GM23338 (cell line): ENCODE measurements around the gene MAPKAPK3. TPM values are rescaled to one million over a fixed set of nuclear protein-coding genes. Genes with fewer than 3 reads are reported as not detected.

Experiments
- ATAC-seq: fragments of 200-7000 bp; cut with Tn5 transposase; 3 replicates; pipeline ENCODE4 v1.9.1; 2020
- DNase-seq: peaks from one replicate; pipeline ENCODE4 v3.0.0-alpha.2; 2015; ENCODE audit warnings: low spot score
- H2AFZ ChIP-seq: fragments of 200-600 bp; sonication (generic); 2 replicates; pipeline ENCODE4 v1.8.0; 2016; ENCODE audit warnings: antibody characterized with exemption, mild to moderate bottlenecking, moderate library complexity
- H3F3A ChIP-seq: fragments of 200-600 bp; sonication (generic); replicated peaks from 2 replicates; pipeline ENCODE4 v1.8.0; 2017; ENCODE audit warnings: antibody characterized with exemption, mixed run types, low read depth
- H3K27ac ChIP-seq: fragments of 200-600 bp; sonication (generic); 2 replicates; pipeline ENCODE4 v1.6.1; 2016; ENCODE audit warnings: low read depth
- H3K27me3 ChIP-seq: fragments of 200-600 bp; sonication (generic); 2 replicates; pipeline ENCODE4 v1.8.0; 2016; ENCODE audit warnings: mild to moderate bottlenecking, mixed run types, moderate library complexity; ENCODE audit not compliant: insufficient read depth
- H3K36me3 ChIP-seq: fragments of 200-600 bp; sonication (generic); 2 replicates; pipeline ENCODE4 v1.8.0; 2016; ENCODE audit warnings: mild to moderate bottlenecking; ENCODE audit not compliant: insufficient read depth
- H3K4me1 ChIP-seq: fragments of 200-600 bp; sonication (generic); 2 replicates; pipeline ENCODE4 v1.8.0; 2016; ENCODE audit warnings: mild to moderate bottlenecking, moderate library complexity; ENCODE audit not compliant: insufficient read depth
- H3K4me2 ChIP-seq: fragments of 200-600 bp; sonication (generic); 2 replicates; pipeline ENCODE4 v1.7.1; 2017; ENCODE audit warnings: mixed run types
- H3K4me3 ChIP-seq: fragments of 200-600 bp; sonication (generic); 2 replicates; pipeline ENCODE4 v1.6.1; 2016; ENCODE audit warnings: mixed run types
- H3K79me2 ChIP-seq: fragments of 200-600 bp; sonication (generic); replicated peaks from 2 replicates; pipeline ENCODE4 v1.8.0; 2017; ENCODE audit warnings: mild to moderate bottlenecking; ENCODE audit not compliant: insufficient read depth
- H3K9me2 ChIP-seq: fragments of 200-600 bp; sonication (generic); 2 replicates; pipeline ENCODE4 v1.8.0; 2017; ENCODE audit not compliant: insufficient read depth
- H4K20me1 ChIP-seq: fragments of 200-600 bp; sonication (generic); replicated peaks from 2 replicates; pipeline ENCODE4 v1.8.0; 2017; ENCODE audit warnings: mild to moderate bottlenecking; ENCODE audit not compliant: insufficient read depth
- H3K27ac Mint-ChIP-seq: 2 replicates; pipeline ENCODE4 v1.8.0; 2020; ENCODE audit warnings: inconsistent platforms, mild to moderate bottlenecking, moderate library complexity, mixed read lengths
- H3K27me3 Mint-ChIP-seq: 3 replicates; pipeline ENCODE4 v1.8.0; 2022; ENCODE audit warnings: low read depth, mild to moderate bottlenecking, moderate library complexity, mixed read lengths, inconsistent platforms; ENCODE audit not compliant: insufficient read depth, poor library complexity
- H3K36me3 Mint-ChIP-seq: 3 replicates; pipeline ENCODE4 v1.8.0; 2021; ENCODE audit warnings: low read depth, mild to moderate bottlenecking, inconsistent platforms, moderate library complexity, mixed read lengths
- H3K4me1 Mint-ChIP-seq: 3 replicates; pipeline ENCODE4 v1.8.0; 2020; ENCODE audit warnings: mild to moderate bottlenecking, inconsistent platforms, mixed read lengths
- H3K4me3 Mint-ChIP-seq: 3 replicates; pipeline ENCODE4 v1.8.0; 2021; ENCODE audit warnings: moderate library complexity, mild to moderate bottlenecking, inconsistent platforms, mixed read lengths
- H3K9me3 Mint-ChIP-seq: 3 replicates; pipeline ENCODE4 v1.8.0; 2020; ENCODE audit warnings: moderate library complexity, mild to moderate bottlenecking, inconsistent platforms, mixed read lengths
- CREB1 ChIP-seq: fragments of 250-450 bp; sonication (Bioruptor Pico); IDR thresholded peaks from 2 replicates; pipeline ENCODE4 v1.5.0; 2020; ENCODE audit warnings: low read depth, mild to moderate bottlenecking, moderate library complexity
- NANOG ChIP-seq: IDR thresholded peaks from 2 replicates; pipeline ENCODE4 v1.6.1; 2016; ENCODE audit warnings: antibody characterized with exemption, borderline replicate concordance
- POLR2AphosphoS5 ChIP-seq: IDR thresholded peaks from 2 replicates; pipeline ENCODE4 v1.6.1; 2016; ENCODE audit warnings: antibody characterized with exemption, low read depth
- polyA plus RNA-seq: library from polyadenylated mRNA; unstranded; fragments of >200 nt; fragmentation: Nextera tagmentation; extraction: Ambion mirVana; gene quantifications from 2 replicates; pipeline ENCODE4 v1.2.1, GENCODE V29; 2016
- total RNA-seq: library from RNA; depleted of rRNA; stranded (reverse); fragments of >200 nt; shearing (Covaris generic); gene quantifications from 2 replicates; pipeline ENCODE4 v1.2.3, GENCODE V29; 2014
- TF ChIP-seq, protein P1 (sequence below), 2 experiments: fragments of 200-600 bp in 1 of 2; sonication (generic) in 1 of 2; conservative IDR thresholded peaks; 2 replicates each; pipeline versions ENCODE4 v1.5.1 to v1.6.1; 2016 to 2017; ENCODE audit warnings: antibody characterized with exemption in 2 of 2, low read depth in 2 of 2, mild to moderate bottlenecking in 2 of 2, moderate library complexity in 1 of 2

MAPKAPK3 gene
- total and polyA plus RNA-seq, 2 experiments from 2014 or later = 16.5 to 51.1 TPM

DNA sequence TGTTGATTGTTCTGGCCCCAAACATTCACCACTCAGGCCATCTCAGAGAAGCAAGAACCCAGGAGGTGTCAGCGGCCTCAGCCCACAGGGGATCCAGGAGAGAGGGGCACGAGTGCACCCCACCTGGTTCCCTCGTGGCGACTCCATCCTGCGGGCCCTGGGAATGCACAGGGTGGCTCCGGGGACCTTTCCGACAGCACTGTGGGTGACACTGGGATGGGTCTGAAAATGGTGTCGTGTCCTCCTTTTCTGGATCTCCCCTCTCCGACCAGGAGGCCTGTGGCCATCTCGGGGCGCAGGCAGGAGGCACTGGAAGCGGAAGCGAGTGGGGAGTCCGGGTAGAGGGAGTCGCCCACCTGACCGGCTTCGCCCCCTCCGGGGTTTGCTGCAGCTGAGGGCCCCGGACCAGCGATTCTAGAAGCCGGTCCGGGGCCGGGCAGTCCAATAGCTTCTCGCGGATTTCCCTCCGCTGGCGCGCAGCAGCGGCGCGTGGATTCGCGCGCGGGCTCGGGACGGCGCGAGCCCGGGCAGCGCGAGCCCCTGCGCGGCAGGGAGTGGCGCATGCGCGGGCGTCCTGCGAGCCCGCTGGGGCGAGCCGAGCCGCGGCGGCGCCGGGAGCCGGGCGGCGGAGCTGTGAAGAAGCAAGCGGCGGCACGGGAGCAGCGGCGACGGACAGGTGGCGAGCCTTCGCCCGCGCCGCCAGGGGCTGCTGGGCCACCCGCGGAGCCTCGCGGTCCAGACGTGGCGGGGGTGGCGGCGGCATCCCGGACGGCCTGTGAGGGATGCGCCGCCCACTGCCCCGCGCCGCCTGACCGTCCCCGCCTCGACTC lies 57.6 kb downstream of the MAPKAPK3 start, which contains the start of gene DOCK3:
Gene DOCK3 (plus strand): TSS at position 579 of the 830 bp plus-strand sequence. CDS start 337 bp downstream, outside the sequence.
- H3K4me3 ChIP-seq = peak within 1 kb of the TSS; percentile 64
- TF ChIP-seq NANOG = no peak
- TF ChIP-seq, protein P1, sequence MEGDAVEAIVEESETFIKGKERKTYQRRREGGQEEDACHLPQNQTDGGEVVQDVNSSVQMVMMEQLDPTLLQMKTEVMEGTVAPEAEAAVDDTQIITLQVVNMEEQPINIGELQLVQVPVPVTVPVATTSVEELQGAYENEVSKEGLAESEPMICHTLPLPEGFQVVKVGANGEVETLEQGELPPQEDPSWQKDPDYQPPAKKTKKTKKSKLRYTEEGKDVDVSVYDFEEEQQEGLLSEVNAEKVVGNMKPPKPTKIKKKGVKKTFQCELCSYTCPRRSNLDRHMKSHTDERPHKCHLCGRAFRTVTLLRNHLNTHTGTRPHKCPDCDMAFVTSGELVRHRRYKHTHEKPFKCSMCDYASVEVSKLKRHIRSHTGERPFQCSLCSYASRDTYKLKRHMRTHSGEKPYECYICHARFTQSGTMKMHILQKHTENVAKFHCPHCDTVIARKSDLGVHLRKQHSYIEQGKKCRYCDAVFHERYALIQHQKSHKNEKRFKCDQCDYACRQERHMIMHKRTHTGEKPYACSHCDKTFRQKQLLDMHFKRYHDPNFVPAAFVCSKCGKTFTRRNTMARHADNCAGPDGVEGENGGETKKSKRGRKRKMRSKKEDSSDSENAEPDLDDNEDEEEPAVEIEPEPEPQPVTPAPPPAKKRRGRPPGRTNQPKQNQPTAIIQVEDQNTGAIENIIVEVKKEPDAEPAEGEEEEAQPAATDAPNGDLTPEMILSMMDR (conservative IDR thresholded peaks at IDR 0.05; ENCODE audit: low read depth in 2 of 2) = 0 out of 4 replicates have a peak, but pooled peaks of 1 of the 2 experiments have one; percentile 0
- TF ChIP-seq POLR2AphosphoS5 = peak; percentile 32
- H3K27me3 Mint-ChIP-seq = peaks cover 24% of the 10 kb centered on the region
- peaks cover 33% of the 10 kb centered on the region for H3K79me2 ChIP-seq
- H3K27ac ChIP-seq = no peak within 1 kb of the TSS
- DNase-seq (peak; percentile 83), ATAC-seq (peak; percentile 59)
- H3K36me3 Mint-ChIP-seq = peaks cover 4% of the 10 kb centered on the region; the same call in 1 of the 3 replicates
- H3K4me3 Mint-ChIP-seq = peak within 1 kb of the TSS; percentile 75
- peaks cover 16% of the 10 kb centered on the region for H3K4me1 Mint-ChIP-seq
- H3K27me3 ChIP-seq = peaks cover 25% of the 10 kb centered on the region
- no peaks in the 10 kb centered on the region; the same call in 1 of the 2 replicates for H4K20me1 ChIP-seq
- H2AFZ ChIP-seq = peak within 1 kb of the TSS; percentile 93
- H3K36me3 ChIP-seq = no peaks in the 10 kb centered on the region
- H3F3A ChIP-seq = no peaks in the 10 kb centered on the region; the same call in 1 of the 2 replicates
- peak within 1 kb of the TSS; percentile 87 for H3K4me2 ChIP-seq
- H3K9me2 ChIP-seq = no peaks in the 10 kb centered on the region
- H3K27ac Mint-ChIP-seq = no peak within 1 kb of the TSS
- peaks cover 21% of the 10 kb centered on the region for H3K4me1 ChIP-seq
- no peaks in the 10 kb centered on the region; the same call in 2 of the 3 replicates for H3K9me3 Mint-ChIP-seq

DNA sequence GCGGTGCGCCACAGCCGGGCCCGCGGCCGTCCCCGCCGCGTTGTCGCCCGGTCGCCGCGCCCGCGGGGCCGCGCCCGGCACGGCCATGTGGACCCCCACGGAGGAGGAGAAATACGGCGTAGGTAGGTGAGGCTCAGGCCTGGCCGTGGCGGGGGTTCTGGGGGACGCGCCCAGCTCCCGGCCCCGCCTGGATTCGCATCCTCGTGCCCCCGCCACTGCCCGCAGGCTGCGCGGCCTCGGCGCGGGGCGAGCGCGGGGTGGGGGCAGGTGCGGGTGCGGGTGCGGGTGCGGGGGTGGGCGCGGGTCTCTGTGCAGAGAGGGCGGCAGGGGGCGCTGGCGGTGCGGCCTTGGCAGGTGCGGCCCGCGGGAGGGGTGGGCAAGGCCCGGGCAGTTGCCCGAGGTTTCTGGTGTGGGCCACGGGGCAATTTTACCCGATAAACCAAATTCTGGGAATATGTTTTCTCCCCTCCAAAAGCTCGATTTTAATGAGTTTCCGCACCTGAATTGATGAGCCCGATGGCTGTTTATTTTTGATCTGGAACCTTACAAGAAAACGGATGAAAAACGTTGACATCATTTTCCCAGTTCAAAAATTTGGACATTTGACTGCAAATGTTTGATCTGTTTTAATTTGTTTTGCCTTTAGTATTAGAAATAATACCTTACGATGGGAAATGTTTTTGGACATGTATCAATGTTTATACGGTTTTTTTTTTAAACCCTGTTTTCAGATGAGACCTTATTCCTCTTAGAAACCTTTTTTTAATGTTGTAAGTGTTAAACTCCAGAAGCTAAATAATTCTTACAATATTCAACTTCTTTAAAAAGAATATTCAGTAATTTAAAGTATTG lies 58.5 kb downstream of the MAPKAPK3 start:
- H3K79me2 ChIP-seq = peaks cover 33% of the 10 kb centered on the region
- no peaks in the 10 kb centered on the region; the same call in 1 of the 2 replicates for H4K20me1 ChIP-seq
- H3K4me1 ChIP-seq = peaks cover 21% of the 10 kb centered on the region
- no peaks in the 10 kb centered on the region for H3K36me3 ChIP-seq
- H3K9me2 ChIP-seq = no peaks in the 10 kb centered on the region
- H3K27ac Mint-ChIP-seq = no peak overlapping the region
- peaks cover 26% of the 10 kb centered on the region for H3K27me3 Mint-ChIP-seq
- no peak overlapping the region for H2AFZ ChIP-seq
- peak overlapping the region; percentile 75 for H3K4me3 Mint-ChIP-seq
- peaks cover 18% of the 10 kb centered on the region for H3K4me1 Mint-ChIP-seq
- TF ChIP-seq CREB1 = no peak
- TF ChIP-seq, protein P1 (conservative IDR thresholded peaks at IDR 0.05; ENCODE audit: low read depth in 2 of 2) = peak; percentile 52 to 74
- DNase-seq = peak; percentile 80
- H3K4me2 ChIP-seq = peak overlapping the region; percentile 78
- peak; percentile 72 for ATAC-seq
- H3K4me3 ChIP-seq = peak overlapping the region; percentile 64
- no peak overlapping the region for H3K27ac ChIP-seq
- peaks cover 25% of the 10 kb centered on the region for H3K27me3 ChIP-seq
- H3K9me3 Mint-ChIP-seq = no peaks in the 10 kb centered on the region; the same call in 2 of the 3 replicates
- no peaks in the 10 kb centered on the region; the same call in 1 of the 2 replicates for H3F3A ChIP-seq
- peaks cover 4% of the 10 kb centered on the region; the same call in 1 of the 3 replicates for H3K36me3 Mint-ChIP-seq
